ENCODE data around the gene SULT1A3. TPM values are rescaled to one million over a fixed set of nuclear protein-coding genes. Genes with fewer than 3 reads are reported as not detected.

Gene SULT1A3
- total RNA-seq, 1 donor from 2014 or later, result 28.3 TPM

Other genes starting within 250 kb of the SULT1A3 start
- gene TMEM219, start 237.2 kb upstream of the SULT1A3 start, total RNA-seq, result 131 TPM
- gene TAOK2, start 225.4 kb upstream of the SULT1A3 start, total RNA-seq, result 45.1 TPM
- gene HIRIP3, start 203.6 kb upstream of the SULT1A3 start, total RNA-seq, result 11.2 TPM
- 88.5 TPM for gene INO80E, start 203.0 kb upstream of the SULT1A3 start, total RNA-seq
- gene DOC2A, start 188.2 kb upstream of the SULT1A3 start, total RNA-seq, result 3.1 TPM
- gene C16orf92, start 176.1 kb upstream of the SULT1A3 start, total RNA-seq, result not detected
- gene TLCD3B, start 168.0 kb upstream of the SULT1A3 start, total RNA-seq, result not detected
- 1,279 TPM for gene ALDOA, start 133.5 kb upstream of the SULT1A3 start, total RNA-seq
- gene PPP4C, start 123.3 kb upstream of the SULT1A3 start, total RNA-seq, result 88.9 TPM
- gene TBX6, start 107.3 kb upstream of the SULT1A3 start, total RNA-seq, result 8.9 TPM
- gene YPEL3, start 103.0 kb upstream of the SULT1A3 start, total RNA-seq, result 31.0 TPM
- 53.1 TPM for gene GDPD3, start 85.7 kb upstream of the SULT1A3 start, total RNA-seq
- 96.4 TPM for gene MAPK3, start 76.0 kb upstream of the SULT1A3 start, total RNA-seq
- 24.2 TPM for gene CORO1A, start 15.7 kb upstream of the SULT1A3 start, total RNA-seq
- 82.9 TPM for gene BOLA2B, start 5.6 kb upstream of the SULT1A3 start, total RNA-seq
- gene SLX1A, start 5.4 kb upstream of the SULT1A3 start, total RNA-seq, result 36.4 TPM
- 48.8 TPM for gene NPIPB13, start 49.2 kb downstream of the SULT1A3 start, total RNA-seq
- gene CD2BP2, start 156.1 kb downstream of the SULT1A3 start, total RNA-seq, result 69.0 TPM
- gene TBC1D10B, start 171.2 kb downstream of the SULT1A3 start, total RNA-seq, result 36.9 TPM
- 2.9 TPM for gene MYL11, start 175.5 kb downstream of the SULT1A3 start, total RNA-seq
- gene SEPTIN1, start 183.3 kb downstream of the SULT1A3 start, total RNA-seq, result 8.2 TPM
- 8.1 TPM for gene ZNF48, start 196.2 kb downstream of the SULT1A3 start, total RNA-seq
- 5.2 TPM for gene ZNF771, start 208.4 kb downstream of the SULT1A3 start, total RNA-seq
- gene DCTPP1, start 230.8 kb downstream of the SULT1A3 start, total RNA-seq, result 49.9 TPM
- gene SEPHS2, start 246.6 kb downstream of the SULT1A3 start, total RNA-seq, result 36.2 TPM